HG02678 (cell line): ENCODE data around the gene PIGM.

Experiments
- ATAC-seq: cut with Tn5 transposase; IDR thresholded peaks from one replicate; pipeline ENCODE4 v1.9.1; 2021; ENCODE audit warnings: mild to moderate bottlenecking, moderate library complexity; ENCODE audit not compliant: unreplicated experiment

The PIGM gene

DNA sequence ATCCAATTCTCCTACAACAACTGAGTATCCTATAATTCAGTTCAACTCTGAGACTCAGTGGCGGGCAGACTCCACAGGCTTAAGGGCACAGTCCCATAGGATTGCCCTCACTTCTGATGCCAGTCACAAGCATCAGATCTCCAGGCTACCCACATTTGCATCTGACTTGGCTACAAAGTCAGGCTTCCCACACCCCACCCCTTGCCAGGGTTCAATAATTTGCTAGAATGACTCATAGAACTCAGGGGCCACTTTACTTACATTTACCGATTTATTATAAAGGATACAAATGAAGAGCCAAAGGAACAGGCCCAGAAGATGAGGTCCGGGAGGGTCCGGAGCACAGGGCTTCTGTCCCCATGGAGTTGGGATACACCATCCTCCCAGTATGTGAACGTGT lies 41.8 kb downstream of the PIGM start:
- ATAC-seq, result no peak

DNA sequence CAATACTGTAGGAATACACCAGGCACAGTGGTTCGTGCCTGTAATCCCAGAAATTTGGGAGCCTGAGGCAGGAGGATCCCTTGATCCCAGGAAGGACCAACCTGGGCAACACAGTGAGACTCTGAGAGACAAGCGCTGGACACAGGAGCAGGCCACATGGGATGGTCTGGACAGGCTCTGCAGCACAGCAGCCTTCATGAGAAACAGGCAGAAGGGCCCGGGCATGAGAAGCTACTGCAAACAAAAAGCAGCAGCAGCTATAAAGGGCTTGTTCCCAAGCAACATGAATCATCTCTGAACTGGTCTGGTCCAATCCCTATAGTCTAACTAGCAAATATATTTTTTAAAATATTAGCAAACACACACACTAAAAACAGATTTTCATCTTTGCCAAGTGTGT lies 42.2 kb downstream of the PIGM start:
- ATAC-seq, result no peak

DNA sequence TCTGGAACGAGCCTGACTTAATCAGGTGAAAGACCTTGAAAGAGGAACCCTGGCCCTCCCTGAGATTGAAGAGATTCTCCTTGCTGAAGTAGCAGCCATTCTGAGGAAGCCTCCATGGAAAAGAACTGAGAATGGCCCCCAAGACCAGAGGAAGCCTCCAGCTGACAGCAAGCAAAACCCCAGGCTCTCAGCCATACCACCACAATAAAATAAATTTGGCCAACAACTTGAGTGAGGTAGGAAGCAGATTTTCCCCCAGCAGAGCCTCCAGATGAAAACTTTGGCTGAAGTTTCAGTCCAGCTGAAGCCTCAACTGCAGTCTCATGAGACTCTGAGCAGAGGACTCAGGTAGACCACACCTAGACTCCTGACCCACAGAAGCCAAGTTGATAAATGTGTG lies 43.8 kb downstream of the PIGM start:
- no peak for ATAC-seq

DNA sequence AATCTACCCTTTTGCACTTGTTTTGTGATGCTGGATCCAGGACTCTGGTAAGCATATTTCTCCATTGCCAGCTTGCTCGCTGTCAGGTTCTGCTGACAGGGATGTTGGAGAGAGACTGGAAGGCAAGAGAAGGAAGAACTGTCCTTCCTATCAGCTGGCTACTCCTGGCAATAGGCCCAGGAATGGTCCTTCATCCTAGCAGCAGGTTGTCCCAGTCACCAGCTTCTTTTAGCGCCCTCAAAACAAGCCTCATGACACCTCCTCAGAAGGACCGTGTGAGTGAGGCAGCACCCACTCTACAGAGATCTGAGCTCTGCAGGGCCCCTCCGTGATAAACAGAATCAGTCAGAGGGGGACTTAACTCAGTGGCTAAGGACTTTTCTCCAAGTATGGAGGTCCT lies 44.6 kb downstream of the PIGM start:
- ATAC-seq, result no peak

DNA sequence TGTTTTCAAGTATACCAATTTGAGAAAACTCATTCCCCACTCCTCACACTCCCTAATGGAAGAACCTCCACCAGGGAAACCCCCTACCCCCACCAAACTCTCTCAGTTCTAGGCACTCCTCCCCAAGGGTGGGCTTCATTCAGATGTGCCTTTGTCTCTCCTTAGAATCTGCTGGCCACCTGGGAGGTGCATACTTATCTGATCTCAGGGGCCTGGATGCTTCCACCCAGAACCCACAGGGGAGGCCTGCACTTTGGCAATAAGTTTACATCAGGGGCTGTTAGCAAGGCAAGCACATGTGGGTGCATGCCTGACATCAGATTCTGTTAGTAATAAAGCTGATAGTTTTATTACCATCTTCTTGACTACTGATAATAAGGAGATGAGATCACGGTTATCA lies 45.3 kb downstream of the PIGM start:
- ATAC-seq, result no peak

DNA sequence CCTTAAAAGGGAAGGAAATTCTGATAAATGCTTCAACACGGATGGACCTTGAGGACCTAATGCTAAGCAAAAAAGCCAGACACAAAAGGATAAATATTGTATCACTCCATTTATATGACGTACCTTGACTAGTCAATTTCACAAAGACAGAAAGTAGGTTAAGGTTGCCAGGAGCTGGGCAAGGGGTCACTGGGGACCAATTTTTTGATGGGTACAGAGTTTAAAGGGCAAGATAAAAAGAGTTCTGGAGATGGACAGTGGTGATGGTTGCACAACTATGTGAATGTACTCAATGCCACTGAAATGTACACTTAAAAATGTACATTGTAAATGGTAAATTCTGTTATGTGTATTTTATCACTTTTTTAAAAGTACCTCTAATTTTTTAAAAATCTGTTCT lies 45.7 kb downstream of the PIGM start:
- no peak for ATAC-seq

DNA sequence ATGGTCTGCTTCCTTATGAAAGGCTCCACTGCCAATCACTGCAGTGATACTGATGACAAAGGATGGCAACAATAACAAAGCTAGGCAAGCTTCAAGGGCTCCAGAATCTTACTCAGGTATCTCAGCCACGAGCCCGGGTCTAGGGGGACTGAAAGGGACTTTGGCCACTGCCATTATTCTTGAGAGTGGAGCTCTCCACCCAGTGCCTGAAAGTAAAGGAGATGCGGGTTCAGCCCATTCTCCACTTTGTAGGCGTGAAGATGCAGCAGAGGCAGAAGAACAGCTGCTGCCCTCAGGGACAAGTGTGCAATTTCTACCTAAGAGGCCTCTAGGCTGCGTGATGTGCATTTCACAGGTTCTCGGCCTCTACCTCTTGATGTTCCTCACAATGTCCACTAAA lies 46.3 kb downstream of the PIGM start:
- no peak for ATAC-seq

DNA sequence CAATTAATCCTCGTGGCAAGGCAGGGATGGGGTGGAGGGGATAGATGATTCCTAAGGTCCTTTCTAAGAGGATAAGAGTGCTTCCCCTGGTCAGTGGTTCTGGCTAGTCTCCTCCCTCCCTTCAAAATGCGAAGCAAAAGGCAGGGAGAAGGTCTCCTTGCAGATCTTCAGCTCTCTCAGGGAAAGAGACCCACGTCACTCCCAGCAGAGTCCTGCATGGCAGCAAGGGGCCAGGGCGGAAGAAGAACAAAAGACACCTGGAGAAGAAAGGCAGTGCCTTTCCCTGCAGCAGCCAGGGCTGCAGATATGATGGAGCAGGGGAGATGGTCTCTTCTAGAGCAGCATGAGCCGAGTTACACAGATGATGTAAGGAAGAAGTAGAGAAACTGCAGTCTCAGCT lies 48.1 kb downstream of the PIGM start:
- no peak for ATAC-seq

DNA sequence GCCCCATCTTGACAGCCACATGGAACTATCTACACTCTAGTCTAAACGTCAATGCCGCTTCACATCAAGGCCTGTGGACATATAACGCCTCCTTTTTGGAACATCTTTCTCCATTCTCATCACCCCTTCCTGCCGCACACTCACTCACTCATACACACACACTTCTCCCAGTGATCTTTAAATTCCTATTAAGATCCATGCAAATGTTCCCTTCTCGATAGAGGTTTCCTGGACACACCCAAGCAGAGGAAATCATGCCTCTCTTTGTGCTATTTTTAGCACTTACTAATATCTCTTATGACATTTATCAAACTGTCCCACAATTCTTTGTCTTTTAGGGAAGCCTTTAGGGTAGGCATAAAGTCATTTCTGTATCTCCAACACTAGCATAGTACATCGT lies 49.5 kb downstream of the PIGM start:
- ATAC-seq, result no peak

DNA sequence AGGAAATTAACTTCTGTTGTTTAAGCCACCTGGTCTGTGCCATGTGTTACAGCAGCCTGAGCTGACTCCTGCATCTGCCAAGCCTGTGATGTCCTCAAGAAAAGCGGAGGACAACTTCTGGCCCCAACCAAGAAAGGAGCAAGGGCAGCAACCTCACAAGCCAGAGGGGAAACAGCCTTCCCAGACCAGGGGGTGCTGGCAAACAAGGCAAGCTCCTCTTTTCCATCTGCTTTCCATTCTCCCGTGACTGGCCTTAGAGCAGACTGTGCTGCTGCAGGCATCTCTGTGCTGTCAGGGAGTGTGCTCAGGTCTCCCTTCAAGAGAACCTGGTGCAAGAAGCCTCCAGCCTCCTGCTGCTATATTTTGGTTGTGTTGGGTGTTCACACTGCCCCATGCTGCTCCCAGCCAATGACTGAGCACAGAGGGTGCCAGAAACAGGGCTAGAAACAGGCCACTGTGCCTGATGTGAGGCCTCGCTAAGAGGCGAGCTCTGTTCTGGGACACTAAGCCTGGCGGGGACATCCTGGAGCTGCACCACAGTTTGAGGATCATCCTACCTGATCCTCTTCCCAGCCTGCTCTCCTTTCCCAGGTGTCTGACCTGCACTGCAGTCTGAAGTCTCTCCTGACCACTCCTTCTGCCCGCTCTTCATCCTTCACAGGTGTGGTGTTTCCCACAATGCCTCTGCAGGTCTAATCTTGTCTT lies 50.3 kb downstream of the PIGM start:
- ATAC-seq, result no peak

DNA sequence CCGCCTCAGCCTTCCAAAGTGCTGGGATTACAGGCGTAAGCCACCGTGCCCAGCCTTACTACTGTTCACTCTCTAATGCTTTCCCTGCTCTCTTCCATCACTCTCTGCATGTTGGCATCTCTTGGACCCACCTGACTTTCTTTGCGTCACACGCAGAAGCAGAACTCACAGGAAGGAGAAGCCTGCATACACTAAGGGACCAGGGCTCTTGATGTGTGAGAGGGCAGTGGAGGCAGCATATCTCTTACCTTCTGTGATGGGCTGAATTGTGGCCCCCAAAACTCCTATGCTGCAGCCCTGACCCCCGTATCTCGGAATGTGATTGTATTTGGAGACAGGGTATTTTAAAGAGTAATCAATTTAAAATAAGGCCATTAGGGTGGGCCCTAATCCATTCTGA lies 51.0 kb downstream of the PIGM start:
- no peak for ATAC-seq

DNA sequence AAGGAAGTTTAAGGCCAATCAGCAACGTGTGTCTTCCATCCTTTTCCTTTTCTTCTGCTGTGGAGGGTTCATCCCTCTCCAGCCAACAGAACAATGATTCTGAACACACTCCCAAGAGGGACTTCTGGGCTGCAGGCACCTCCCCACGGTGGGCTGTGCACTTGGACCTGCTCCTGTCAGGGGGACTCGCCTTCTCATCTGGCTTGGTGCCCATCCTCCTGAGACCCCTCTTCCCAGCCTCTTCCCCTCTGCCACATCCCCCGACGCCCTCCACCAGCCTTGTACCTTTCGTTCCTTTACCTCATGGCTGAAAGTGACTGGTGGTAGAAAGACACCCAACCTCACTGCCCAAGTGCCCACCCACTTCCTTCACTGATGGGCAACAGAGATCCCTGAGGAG lies 51.7 kb downstream of the PIGM start:
- no peak for ATAC-seq

DNA sequence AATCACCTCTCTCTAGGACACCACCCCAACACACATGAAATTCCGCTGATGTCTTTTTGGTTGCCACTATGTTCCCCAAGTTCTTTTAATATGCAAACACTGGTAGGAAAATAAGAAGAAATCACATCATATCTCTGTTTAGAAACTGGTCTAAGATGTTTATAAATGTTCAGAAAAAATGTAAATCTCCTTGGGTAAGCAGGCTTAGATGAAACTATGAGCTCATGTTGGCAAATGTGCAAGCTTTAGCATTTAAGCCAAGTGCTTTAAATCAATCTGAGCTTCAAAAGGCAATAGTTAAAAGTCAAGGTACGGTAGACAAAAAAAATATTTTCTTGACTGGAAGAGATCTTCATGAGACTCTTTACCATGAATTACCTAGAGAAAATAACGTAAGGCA lies 52.5 kb downstream of the PIGM start:
- no peak for ATAC-seq

DNA sequence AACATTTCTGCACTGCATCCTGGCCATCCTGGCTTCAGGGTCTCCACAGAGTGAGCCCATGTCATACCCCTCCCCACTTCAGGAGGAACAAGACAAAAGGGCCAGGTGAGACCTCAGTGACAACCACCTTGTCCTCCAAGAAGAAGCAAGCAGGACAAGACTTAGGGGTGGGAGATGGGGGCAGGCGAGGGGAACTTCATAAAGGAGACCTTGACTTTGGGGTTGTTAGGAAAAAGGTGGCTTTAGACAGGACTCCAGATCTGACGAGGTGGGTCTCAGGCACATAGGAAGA lies 53.7 kb downstream of the PIGM start:
- no peak for ATAC-seq

DNA sequence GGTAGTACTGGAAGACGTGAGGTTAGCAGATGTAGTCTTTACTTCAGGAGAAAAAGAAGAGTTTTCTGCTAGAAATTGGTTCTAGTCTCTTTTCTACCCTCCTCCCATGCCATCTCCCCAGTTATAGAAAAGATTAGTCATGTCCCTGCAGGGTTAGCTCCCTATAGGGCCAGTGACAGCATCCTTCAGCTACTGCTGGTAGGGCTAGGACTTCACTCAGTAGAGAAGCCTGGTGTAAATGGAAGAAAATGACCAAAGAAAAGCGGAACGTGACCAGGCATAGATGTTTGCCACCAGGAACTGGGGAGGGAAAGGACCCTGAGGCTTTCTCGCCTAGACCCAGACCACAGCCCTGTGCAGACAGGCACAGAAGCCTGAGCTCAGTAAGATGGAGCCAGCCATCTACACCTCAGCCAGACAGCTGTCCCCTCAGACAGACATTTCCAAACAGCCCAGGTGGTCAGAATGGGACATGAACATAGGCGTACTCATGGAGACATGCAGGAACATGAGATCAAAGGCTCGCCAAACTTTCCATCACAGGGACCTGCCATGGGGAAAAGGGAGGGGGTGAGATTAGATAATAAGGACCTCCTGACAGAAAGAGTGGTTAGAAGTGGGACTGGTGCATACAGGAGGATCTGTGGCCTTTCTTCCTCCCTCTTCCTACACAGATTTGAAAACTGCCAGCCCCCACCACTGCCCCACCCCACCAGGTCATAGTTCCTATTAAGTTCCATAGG lies 54.3 kb downstream of the PIGM start:
- ATAC-seq, result no peak
